Measurements from ENCODE around the gene PDZD2. TPM values are rescaled to one million over a fixed set of nuclear protein-coding genes. Genes with fewer than 3 reads are reported as not detected.
"Not testable (repeated sequence)": the region's sequence is repeated elsewhere in the genome, so short reads cannot be mapped to it uniquely, and the experiment has no call there.

Gene PDZD2
- total RNA-seq, 1 donor: 0.36 TPM

GRCh38 chr5:32076699-32077695 is 438.1 kb downstream of the PDZD2 start:
- H3K79me2 ChIP-seq (ENCODE audit: insufficient read depth, low read length): no peaks in the 10 kb centered on the region
- no peaks in the 10 kb centered on the region for H3K36me3 ChIP-seq (ENCODE audit: insufficient read depth, low read length)
- TF ChIP-seq CTCF (IDR thresholded peaks at IDR 0.05; ENCODE audit: extremely low read depth, low read depth, low read length): peak; percentile 80
- no peak for DNase-seq (ENCODE audit: insufficient read length, low spot score, missing footprints)
- H4K20me1 ChIP-seq (ENCODE audit: insufficient read depth, low read length): no peaks in the 10 kb centered on the region
- H3K4me3 ChIP-seq (ENCODE audit: insufficient read depth, low read length): no peak overlapping the region
- peaks cover 2% of the 10 kb centered on the region for H3K27me3 ChIP-seq (ENCODE audit: insufficient read depth, low read length)
- no peaks in the 10 kb centered on the region for H3K9me3 ChIP-seq (ENCODE audit: low read depth, low read length)
- H2AFZ ChIP-seq (ENCODE audit: low read length): no peak overlapping the region
- H3K4me1 ChIP-seq (ENCODE audit: insufficient read depth, low read length): no peaks in the 10 kb centered on the region
- H3K4me2 ChIP-seq (ENCODE audit: insufficient read depth, low read length): no peak overlapping the region
- H3K27ac ChIP-seq (ENCODE audit: low read depth, low read length): no peak overlapping the region

- H3K9me3 ChIP-seq (ENCODE audit: low read depth, low read length); DNase-seq (ENCODE audit: insufficient read length, low spot score, missing footprints); H3K79me2 ChIP-seq (ENCODE audit: insufficient read depth, low read length); H3K4me1 ChIP-seq (ENCODE audit: insufficient read depth, low read length); H3K27me3 ChIP-seq (ENCODE audit: insufficient read depth, low read length); H2AFZ ChIP-seq (ENCODE audit: low read length); H3K27ac ChIP-seq (ENCODE audit: low read depth, low read length); H3K4me3 ChIP-seq (ENCODE audit: insufficient read depth, low read length); H4K20me1 ChIP-seq (ENCODE audit: insufficient read depth, low read length); H3K4me2 ChIP-seq (ENCODE audit: insufficient read depth, low read length); H3K36me3 ChIP-seq (ENCODE audit: insufficient read depth, low read length): not testable (repeated sequence)
Measured at GRCh38 chr5:32078855-32079254, 439.9 kb downstream of the PDZD2 start.

DNA sequence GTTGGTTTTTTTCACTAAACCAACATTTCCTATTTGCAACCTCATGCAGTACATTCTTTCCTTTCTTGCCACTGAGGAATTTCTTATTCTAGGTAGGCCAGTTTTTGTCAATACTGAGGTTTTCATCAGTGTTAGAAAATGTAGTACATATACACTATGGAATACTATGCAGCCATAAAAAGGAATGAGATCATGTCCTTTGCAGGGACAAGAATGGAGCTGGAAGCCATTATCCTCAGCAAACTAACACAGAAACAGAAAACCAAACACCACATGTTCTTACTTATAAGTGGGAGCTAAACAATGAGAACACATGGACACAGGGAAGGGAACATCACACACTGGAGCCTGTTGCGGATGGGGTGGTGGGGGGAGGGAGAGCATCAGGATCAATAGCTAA is 441.6 kb downstream of the PDZD2 start:
- not testable (repeated sequence) for H3K79me2 ChIP-seq (ENCODE audit: insufficient read depth, low read length); H3K4me3 ChIP-seq (ENCODE audit: insufficient read depth, low read length); H3K36me3 ChIP-seq (ENCODE audit: insufficient read depth, low read length); H3K4me1 ChIP-seq (ENCODE audit: insufficient read depth, low read length); H2AFZ ChIP-seq (ENCODE audit: low read length); H3K4me2 ChIP-seq (ENCODE audit: insufficient read depth, low read length); H3K27ac ChIP-seq (ENCODE audit: low read depth, low read length); H3K9me3 ChIP-seq (ENCODE audit: low read depth, low read length); DNase-seq (ENCODE audit: insufficient read length, low spot score, missing footprints); H4K20me1 ChIP-seq (ENCODE audit: insufficient read depth, low read length); H3K27me3 ChIP-seq (ENCODE audit: insufficient read depth, low read length)

DNA sequence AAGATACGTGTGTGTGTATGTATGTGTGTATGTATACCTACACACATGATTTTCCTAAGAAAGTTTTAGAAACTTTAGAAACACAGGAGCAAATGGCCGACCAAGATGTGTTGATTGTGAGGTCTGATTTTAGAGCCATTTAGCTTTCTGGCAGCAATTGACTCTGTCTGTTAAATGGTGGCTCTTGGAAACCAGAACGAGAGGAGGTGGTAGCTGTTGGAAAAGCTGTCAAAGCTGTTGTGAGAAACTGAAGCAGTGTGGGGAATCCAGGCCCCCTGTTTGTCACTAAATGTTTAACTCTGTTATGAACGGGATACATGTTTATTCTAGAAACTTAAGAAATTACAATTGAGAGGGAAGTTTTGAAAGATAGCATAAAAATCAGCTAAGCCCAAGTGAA is 443.8 kb downstream of the PDZD2 start:
- Histone ChIP-seq H4K20me1 (ENCODE audit: insufficient read depth, low read length) (no peaks in the 10 kb centered on the region), H3K9me3 (ENCODE audit: low read depth, low read length) (no peaks in the 10 kb centered on the region)

More for the DNA sequence above, 443.8 kb downstream of the PDZD2 start:
- DNase-seq (ENCODE audit: insufficient read length, low spot score, missing footprints): no peak
- Histone ChIP-seq H3K4me3 (ENCODE audit: insufficient read depth, low read length) (no peak overlapping the region), H3K36me3 (ENCODE audit: insufficient read depth, low read length) (no peaks in the 10 kb centered on the region), H3K4me1 (ENCODE audit: insufficient read depth, low read length) (no peaks in the 10 kb centered on the region), H3K27ac (ENCODE audit: low read depth, low read length) (no peak overlapping the region), H2AFZ (ENCODE audit: low read length) (no peak overlapping the region), H3K79me2 (ENCODE audit: insufficient read depth, low read length) (no peaks in the 10 kb centered on the region), H3K4me2 (ENCODE audit: insufficient read depth, low read length) (no peak overlapping the region), H3K27me3 (ENCODE audit: insufficient read depth, low read length) (peaks cover 2% of the 10 kb centered on the region)
- TF ChIP-seq CTCF (IDR thresholded peaks at IDR 0.05; ENCODE audit: extremely low read depth, low read depth, low read length): no peak
